HG02571 (cell line): Measurements from ENCODE around the gene TAMALIN.

Experiments
- ATAC-seq: cut with Tn5 transposase; IDR thresholded peaks from one replicate; pipeline ENCODE4 v1.9.1; 2021; ENCODE audit warnings: mild to moderate bottlenecking, moderate library complexity; ENCODE audit not compliant: unreplicated experiment

Gene TAMALIN

GRCh38 chr12:52035190-52035589 lies 28.4 kb downstream of the TAMALIN start:
- ATAC-seq, result no peak

GRCh38 chr12:52035926-52036325 lies 29.2 kb downstream of the TAMALIN start:
- no peak for ATAC-seq

- ATAC-seq, result peak; percentile 39
Observed at GRCh38 chr12:52036587-52037171, 29.9 kb downstream of the TAMALIN start.

- no peak for ATAC-seq
Observed at GRCh38 chr12:52037248-52037861, 30.6 kb downstream of the TAMALIN start.

GRCh38 chr12:52038447-52038846 lies 31.7 kb downstream of the TAMALIN start:
- ATAC-seq, result no peak

- ATAC-seq, result no peak
Observed at GRCh38 chr12:52041035-52041434, 34.3 kb downstream of the TAMALIN start.

GRCh38 chr12:52041695-52042123 lies 35.0 kb downstream of the TAMALIN start:
- no peak for ATAC-seq

GRCh38 chr12:52042706-52043385 lies 36.1 kb downstream of the TAMALIN start:
- ATAC-seq, result no peak

GRCh38 chr12:52043386-52044212 lies 36.9 kb downstream of the TAMALIN start:
- no peak for ATAC-seq

GRCh38 chr12:52044292-52044983 lies 37.7 kb downstream of the TAMALIN start:
- ATAC-seq, result no peak

- ATAC-seq, result no peak
Observed at GRCh38 chr12:52045794-52046199, 39.1 kb downstream of the TAMALIN start.

GRCh38 chr12:52046859-52047258 lies 40.1 kb downstream of the TAMALIN start:
- no peak for ATAC-seq

- ATAC-seq, result no peak
Observed at GRCh38 chr12:52049286-52049685, 42.5 kb downstream of the TAMALIN start.

GRCh38 chr12:52049688-52050087 lies 42.9 kb downstream of the TAMALIN start:
- no peak for ATAC-seq

- ATAC-seq, result no peak
Observed at GRCh38 chr12:52050116-52050757, 43.5 kb downstream of the TAMALIN start.

GRCh38 chr12:52050758-52051541 lies 44.2 kb downstream of the TAMALIN start, which contains the start of gene NR4A1:
NR4A1 (plus strand) TSS chr12:52051442; CDS start chr12:52054329, 2,887 bp downstream.
- ATAC-seq, result peak; percentile 84

GRCh38 chr12:52052468-52053186 lies 45.9 kb downstream of the TAMALIN start:
- ATAC-seq, result no peak

GRCh38 chr12:52053536-52054209 lies 46.9 kb downstream of the TAMALIN start:
- no peak for ATAC-seq
